Astrocyte of the spinal cord (primary cell): Measurements from ENCODE around the gene MYORG.

Experiments
- DNase-seq: peaks from one replicate; pipeline ENCODE4 v3.0.0; 2011; ENCODE audit warnings: low read depth, low spot score
- H3K4me3 ChIP-seq: 2 replicates; pipeline ENCODE4 v1.5.1; 2011; ENCODE audit warnings: low read depth, mild to moderate bottlenecking, low read length, moderate library complexity
- in situ Hi-C: cut with HindIII; loops from 2 replicates; pipeline ENCODE4 v1.10.0; 2017; ENCODE audit warnings: low sequenced_read_pairs
- TF ChIP-seq, protein P1 (sequence below): IDR thresholded peaks from 2 replicates; pipeline ENCODE4 v1.5.1; 2012; ENCODE audit warnings: low read depth, mild to moderate bottlenecking, low read length, inconsistent platforms

Gene MYORG

GRCh38 chr9:34408173-34408572, 31.5 kb upstream of the MYORG start:
- DNase-seq, result no peak
- TF ChIP-seq, protein P1, sequence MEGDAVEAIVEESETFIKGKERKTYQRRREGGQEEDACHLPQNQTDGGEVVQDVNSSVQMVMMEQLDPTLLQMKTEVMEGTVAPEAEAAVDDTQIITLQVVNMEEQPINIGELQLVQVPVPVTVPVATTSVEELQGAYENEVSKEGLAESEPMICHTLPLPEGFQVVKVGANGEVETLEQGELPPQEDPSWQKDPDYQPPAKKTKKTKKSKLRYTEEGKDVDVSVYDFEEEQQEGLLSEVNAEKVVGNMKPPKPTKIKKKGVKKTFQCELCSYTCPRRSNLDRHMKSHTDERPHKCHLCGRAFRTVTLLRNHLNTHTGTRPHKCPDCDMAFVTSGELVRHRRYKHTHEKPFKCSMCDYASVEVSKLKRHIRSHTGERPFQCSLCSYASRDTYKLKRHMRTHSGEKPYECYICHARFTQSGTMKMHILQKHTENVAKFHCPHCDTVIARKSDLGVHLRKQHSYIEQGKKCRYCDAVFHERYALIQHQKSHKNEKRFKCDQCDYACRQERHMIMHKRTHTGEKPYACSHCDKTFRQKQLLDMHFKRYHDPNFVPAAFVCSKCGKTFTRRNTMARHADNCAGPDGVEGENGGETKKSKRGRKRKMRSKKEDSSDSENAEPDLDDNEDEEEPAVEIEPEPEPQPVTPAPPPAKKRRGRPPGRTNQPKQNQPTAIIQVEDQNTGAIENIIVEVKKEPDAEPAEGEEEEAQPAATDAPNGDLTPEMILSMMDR, result no peak
- no peak overlapping the region for H3K4me3 ChIP-seq
- in situ Hi-C loops, result no loop called here

DNA sequence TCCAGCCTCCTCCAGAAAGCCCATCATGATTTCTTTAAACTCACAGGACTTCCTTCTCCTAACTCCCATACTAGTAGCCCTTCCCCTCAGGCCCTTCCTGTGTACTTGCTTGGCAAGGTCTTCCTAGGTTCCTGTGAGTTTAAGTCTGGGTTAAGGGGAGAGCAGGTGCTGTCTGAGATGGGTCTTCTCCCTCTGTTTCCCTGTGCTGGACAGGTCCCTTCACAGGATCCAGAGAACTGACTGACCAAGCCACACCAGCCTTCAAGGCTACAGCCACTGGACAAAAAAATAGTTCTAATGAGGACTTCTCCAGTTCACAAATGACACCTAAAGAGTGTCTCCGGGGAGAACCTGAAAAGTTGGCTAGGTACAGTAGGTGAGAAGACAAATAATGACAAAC, 29.5 kb upstream of the MYORG start:
- in situ Hi-C loops, result no loop called here
- DNase-seq, result no peak
- TF ChIP-seq, protein P1, result no peak
- no peak overlapping the region for H3K4me3 ChIP-seq

GRCh38 chr9:34405719-34406118, 29.0 kb upstream of the MYORG start:
- peak; percentile 71 for DNase-seq
- in situ Hi-C loops, result no loop called here
- TF ChIP-seq, protein P1, result no peak
- H3K4me3 ChIP-seq, result no peak overlapping the region

GRCh38 chr9:34403554-34404380, 27.1 kb upstream of the MYORG start:
- in situ Hi-C loops, result no loop called here
- peak; percentile 66 for DNase-seq
- TF ChIP-seq, protein P1, result peak; percentile 99
- H3K4me3 ChIP-seq, result no peak overlapping the region

DNA sequence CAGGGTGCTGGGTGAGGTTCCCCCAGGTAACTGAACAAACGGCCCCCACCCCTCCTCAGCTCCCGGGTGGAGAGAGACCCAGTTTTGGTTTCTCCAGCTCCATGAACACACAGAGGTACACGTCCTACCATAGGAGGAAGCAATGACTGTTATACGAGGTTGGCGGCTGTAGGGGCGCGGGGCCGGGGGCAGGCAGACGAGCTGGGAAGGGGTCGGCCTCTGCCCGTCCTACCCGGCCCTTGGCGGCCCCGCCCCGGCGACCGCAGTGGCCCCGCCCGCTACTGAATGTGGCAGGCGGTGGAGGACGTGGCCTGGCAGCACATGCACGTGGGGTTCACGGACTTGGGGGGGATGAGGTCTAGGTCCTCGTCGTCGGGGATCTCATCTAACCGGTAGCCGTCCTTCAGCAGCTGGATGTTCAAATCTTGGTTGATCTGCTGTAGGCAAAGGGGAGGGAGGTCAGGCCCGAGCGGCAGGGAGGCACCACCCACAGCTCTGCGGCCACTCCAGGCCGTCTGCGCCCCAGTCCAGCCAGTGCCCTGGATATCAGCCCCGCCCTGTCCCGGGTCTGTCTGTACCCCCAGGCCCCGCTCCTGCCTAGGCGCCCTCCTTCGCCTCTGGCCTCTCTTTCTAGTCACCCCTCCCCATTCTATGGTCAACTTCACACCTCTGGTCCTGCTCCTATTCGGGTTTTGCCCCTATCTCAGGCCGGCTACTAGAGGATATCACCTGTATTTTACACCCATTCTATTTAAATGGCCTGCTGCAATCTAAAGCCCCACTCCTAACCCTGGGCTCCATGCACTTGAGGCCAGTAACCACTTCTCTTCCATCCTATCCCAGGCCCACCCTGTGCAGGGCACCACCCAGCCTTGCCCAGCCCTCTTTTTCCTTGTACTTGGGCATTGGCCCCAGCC, 24.2 kb upstream of the MYORG start:
- in situ Hi-C loops, result no loop called here

GRCh38 chr9:34400275-34400674, 23.6 kb upstream of the MYORG start:
- no peak overlapping the region for H3K4me3 ChIP-seq
- in situ Hi-C loops, result no loop called here
- no peak for DNase-seq
- TF ChIP-seq, protein P1, result no peak

More for the DNA sequence above, 24.2 kb upstream of the MYORG start:
- TF ChIP-seq, protein P1, result no peak
- no peak overlapping the region for H3K4me3 ChIP-seq
- no peak for DNase-seq
